Keratinocyte (primary cell): ENCODE measurements around the gene CUL4A.

ENCODE experiments used
- CTCF ChIP-seq, 3 experiments: IDR thresholded peaks in 1 of 3; conservative IDR thresholded peaks in 1 of 3; optimal IDR thresholded peaks in 1 of 3; 2 replicates in 2 of 3; 3 replicates in 1 of 3; pipeline versions ENCODE3 to v1.5.1; 2011; ENCODE audit warnings: low read length in 3 of 3, mild to moderate bottlenecking in 3 of 3, moderate library complexity in 2 of 3, control low read depth in 1 of 3, inconsistent platforms in 1 of 3; ENCODE audit not compliant: insufficient read depth in 2 of 3; ENCODE audit errors: extremely low read depth in 1 of 3
- EZH2 ChIP-seq: IDR thresholded peaks from one replicate; pipeline ENCODE4 v1.6.1; 2012; ENCODE audit warnings: inconsistent platforms, mild to moderate bottlenecking, low read length, moderate library complexity

DNA sequence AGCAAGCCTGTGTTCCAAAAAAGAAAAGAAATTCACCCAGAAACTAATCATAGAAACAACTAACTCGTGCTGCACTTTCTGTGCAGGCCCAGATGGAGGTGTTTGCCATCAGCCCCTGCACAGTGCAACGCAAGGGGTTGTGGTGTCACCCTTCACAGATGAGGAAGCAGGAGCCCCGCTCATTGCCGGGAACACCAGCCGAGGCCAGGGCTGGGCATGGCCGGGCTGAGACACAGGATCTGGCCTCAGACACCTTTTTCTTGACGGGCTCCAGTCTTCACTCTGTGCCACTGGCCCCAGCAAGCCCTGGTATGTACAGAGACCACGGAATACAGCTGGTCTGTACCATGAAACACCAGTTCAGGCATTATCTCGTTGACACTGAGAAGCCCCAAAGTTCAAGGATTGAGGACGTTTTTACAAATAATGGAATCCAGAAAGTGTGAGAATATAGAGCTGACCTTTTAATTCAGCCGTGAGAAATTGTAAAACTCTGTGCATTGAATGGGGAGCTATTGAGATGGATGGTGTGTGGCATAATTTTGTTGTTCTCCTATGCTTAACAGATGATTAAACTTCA lies 43.2 kb downstream of the CUL4A start:
- no peak for TF ChIP-seq CTCF (optimal IDR thresholded peaks at IDR 0.05 in 1 of 3, IDR thresholded peaks at IDR 0.05 in 1 of 3, conservative IDR thresholded peaks at IDR 0.05 in 1 of 3; ENCODE audit: extremely low read depth in 1 of 3, insufficient read depth in 2 of 3, low read length in 3 of 3)
- no peak for TF ChIP-seq EZH2
